Stimulated activated CD4-positive, alpha-beta T cell treated with anti-CD3 and anti-CD28 coated beads, Interleukin-15, amount 100 ng/mL, for 24 hours (primary cell): ENCODE measurements around the gene MPHOSPH9.

ENCODE experiments used
- DNase-seq: peaks from one replicate; pipeline ENCODE4 v3.0.0-alpha.2; 2020

Gene MPHOSPH9

DNA sequence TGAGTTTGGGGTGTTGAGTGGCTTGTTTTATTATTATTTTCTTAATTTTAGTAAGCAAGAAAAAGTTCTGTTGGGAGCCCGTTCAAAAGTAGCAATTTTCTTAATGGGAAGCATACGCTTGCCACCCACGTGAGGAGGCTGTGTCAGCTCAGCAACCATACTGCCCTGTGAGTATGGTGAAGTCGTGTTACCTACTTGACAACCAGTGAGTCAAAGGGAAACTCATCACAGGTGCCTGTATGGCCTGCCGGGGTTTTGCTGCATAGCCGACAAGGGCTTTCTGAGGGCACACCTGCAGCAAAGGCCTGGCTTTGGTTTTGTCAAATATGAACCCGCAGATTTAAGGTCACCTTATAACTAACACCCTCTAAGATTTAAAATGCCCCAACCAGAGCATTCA lies 113.1 kb downstream of the MPHOSPH9 start:
- DNase-seq, result peak; percentile 65

DNA sequence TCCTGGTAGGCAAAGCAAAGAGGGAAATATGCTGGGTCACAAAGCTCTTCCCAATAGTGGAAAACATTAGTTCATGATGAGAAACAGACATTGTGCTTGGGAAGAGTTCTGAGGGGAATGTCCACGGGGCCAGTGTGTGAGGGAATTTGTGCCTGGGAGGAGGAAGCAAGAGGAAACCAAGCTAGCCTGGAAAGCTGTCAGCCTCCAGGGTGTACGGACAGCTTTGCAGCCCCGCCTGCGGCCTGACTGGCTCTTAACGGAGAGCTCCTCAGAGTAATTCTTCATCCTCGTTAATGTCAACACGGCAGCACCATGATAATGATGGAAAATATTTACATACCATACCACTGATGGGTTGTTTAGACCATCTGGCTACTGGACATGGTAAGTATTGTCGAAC lies 114.4 kb downstream of the MPHOSPH9 start:
- DNase-seq, result no peak

DNA sequence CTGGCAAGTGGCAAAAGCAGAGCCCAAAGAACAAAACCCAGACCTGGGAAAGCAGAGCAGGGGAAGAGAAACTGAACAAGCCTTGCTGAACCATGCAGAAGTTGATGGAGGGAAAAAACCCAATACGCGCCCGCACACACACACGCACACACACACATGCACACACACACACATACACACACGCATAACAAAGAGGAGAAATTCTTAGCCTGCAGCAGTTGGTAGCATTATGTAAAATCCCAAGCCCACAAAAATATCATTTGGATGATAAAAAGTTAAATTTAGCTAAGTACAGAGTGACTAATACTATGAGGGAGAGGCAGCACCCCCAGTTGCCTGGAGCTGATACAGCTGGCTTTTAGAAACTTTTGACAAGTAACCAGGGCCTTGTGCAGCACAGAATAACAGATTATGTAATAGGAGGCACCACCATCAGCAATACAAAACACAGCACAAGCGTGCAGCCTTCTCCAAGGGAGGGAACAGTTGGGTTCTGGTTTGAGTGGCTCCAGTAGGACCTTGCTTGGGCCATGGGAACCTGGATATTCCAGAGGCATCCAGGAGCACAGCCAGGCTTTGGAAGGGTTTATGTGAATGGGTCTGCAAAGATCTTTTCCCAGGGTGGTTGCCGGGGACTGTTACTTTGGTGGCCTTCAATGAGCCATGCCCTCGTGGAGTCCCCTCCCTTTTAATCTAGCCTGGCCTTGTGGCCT lies 117.4 kb downstream of the MPHOSPH9 start:
- DNase-seq, result peak; percentile 16

DNA sequence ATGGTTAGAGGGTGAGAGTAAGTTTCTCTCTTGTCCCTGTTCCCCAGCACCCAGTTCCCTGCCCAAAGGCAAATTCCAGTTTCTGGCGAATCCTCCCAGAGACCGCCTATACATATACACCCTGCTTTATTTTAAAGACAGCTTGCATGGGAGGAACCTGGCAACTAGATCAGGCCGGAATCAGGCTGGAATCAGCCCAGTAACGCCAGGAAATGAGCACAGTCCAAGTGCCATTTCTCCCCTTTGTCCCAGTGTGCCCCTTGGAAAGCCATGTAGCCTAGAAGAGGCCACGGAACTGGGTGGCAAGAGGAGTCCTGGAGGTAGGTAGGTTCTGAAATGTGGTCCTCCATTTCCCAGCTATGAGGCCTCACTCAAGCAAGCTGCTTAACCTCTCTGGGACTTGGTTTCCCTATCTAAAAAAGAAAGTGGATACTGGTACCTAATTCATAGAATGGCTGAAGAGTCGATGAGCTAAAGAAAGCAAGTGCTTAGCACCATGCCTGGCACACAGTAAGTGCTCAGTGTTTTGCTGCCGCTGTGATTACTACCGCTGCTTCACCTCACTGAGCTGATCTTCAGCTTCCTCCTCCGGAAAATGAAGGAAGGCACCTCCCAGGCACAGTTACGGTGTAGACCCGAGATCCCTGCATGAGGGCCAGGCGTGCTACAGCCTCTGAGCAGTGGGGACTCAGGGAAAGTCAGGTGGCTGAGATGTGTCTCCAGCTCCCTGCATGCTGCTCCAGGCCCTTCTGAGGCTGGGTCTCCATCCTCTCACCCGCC lies 118.4 kb downstream of the MPHOSPH9 start:
- no peak for DNase-seq

DNA sequence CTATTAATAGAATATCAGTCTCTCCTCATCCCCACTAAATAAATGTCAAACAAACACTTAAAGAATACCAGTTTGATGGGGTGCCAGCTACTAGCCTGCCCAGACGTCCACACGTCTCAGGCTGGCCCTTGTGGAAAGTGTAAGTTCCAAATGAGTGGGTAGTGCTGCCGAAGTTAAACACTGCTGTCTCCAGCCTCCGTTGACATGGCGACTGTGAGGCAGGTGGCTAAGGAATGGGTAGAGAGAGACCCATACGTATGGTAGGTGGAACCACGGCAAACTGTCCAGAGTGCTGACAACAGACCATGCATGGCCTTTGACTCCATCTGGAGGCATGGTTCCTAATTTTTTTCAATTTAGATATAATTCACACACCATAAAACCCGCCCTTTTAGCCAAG lies 119.9 kb downstream of the MPHOSPH9 start:
- no peak for DNase-seq

DNA sequence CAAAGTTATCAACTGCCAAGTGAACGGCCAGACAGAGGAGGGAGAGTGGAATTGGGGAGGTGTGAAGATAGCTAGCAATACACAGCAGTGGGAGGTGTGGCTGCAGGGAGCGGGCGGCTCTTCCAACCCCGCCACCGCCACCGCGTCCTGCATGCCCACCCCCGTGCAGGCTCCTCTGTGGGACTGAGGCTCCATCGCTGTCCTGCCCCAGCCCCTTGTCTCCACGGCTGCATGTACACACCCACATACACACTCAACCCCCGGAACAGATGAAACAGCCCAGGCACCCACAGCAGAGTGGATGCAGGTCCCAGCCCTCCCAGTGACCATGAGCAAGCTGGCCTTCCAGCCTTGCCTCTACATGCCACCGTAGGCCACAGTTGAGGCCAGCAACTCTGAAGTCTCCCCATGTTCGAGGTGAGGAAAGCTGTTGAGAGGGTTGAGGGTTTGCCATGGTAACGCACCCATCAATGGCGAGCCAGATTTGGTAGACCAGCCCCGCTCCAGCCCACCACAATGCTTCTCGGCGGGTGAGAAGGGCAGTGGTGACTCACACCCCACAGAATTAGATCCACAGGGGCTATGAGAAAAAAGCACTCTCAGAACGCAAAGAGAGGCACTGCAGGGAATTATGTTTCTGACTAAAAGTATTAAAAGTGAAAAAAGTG lies 121.3 kb downstream of the MPHOSPH9 start:
- no peak for DNase-seq

DNA sequence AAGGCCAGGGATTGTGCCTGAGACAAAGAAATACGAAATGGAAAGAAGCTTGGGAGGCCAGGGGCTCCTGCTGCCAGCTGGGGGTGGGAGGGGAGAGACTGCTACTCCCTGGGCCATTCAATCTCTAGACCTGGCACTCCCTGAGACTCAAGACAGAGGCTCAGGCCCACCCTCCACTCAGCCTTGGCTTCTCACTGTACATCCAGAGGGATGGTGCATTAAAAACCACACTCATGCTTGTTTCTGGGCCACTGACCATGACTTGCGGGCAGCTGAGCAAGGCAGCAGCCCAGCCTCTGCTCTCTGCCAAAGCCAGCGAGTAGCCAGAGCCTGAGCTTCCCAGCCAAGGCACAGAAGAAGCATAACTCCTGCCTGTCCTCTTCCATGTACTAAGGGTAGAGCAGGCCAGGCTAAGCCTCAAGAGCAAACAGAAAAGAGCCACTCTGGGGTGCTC lies 123.6 kb downstream of the MPHOSPH9 start:
- DNase-seq, result no peak

DNA sequence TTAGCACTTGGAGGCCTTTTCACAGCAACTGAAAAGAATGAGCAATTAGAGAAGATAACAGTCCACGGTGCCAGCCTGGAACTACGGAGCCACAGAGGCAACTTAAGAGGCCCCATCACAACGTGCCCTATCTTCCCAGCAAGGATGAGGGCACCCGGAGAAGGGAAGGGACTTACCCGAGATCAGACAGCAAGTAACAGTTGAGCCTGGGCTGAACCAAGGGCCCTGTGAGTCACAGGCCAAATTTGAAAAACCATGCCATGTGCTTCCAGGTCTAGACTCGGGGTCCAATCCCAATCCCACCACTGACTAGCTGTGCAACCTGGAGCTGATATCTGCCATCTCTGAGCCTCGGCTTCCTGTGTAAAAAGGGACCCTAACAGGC lies 124.3 kb downstream of the MPHOSPH9 start:
- DNase-seq, result no peak

DNA sequence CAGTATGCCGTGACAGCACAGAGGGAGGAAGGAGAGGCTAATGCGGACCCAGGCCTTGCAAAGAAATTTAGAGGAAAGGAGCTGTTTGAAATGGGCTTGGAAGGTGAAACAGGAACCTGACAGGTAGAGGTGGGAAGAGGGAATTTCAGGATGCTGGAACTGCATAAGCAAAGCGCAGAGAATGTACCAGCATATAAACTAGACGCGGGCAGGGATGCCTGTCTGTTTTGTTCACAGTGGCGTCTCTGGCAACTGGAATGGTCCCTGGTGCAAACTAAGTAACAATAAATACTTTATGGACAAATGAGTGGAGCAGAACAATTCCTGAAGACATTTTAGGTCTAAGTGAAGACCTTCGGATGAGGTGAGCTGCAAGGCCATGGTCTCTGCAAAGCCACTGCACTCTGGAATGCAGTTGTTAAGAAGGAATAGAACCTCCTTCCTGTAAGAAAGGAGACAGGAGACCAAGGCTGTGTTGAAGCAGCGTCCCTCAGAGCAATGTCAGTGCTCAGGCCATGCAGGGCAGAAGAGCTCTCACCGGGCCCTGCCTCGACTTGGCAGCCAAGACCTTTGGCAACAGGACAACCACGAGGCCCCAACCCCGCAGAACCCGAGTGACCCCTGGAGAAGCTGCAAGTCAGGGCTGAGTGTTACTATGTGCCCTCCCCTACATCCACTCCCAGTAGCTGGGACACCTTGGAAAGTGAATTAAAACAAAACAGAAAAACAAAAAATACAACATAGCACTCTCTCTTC lies 124.8 kb downstream of the MPHOSPH9 start:
- DNase-seq, result no peak

DNA sequence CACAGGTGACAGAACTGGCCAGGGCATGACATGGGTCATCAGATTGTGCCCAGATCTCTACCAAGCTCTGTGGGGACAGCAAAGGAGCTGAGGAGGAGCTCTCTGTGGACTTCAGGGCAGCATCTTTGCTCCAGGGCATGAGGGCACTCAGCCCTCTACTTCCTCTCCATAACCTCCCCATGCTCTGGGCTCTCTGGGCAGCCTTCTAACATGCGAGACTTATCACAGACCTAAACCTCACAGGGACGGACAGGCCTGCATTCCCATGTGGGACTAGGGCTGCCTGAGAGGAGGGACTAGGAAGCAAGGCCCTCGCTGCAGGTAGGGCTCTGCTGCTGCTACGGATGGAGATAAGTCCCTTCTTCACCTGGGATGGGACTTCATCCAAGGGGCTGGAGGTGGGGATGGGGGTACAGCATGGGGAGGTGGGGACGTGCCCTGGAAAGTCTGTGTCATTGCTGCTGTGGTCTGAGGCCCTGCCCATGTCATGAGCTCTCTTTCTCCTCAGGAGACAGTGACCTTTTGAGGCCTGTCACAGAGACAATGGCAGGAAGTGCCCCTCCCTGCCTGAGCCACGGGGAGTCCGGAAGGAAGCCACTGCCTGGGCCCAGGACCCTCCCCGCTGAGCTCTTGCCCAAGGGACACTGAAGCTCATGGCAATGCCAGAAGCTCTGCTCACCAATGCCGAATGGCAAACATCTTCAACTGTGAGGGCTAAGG lies 126.1 kb downstream of the MPHOSPH9 start:
- DNase-seq, result peak; percentile 72

DNA sequence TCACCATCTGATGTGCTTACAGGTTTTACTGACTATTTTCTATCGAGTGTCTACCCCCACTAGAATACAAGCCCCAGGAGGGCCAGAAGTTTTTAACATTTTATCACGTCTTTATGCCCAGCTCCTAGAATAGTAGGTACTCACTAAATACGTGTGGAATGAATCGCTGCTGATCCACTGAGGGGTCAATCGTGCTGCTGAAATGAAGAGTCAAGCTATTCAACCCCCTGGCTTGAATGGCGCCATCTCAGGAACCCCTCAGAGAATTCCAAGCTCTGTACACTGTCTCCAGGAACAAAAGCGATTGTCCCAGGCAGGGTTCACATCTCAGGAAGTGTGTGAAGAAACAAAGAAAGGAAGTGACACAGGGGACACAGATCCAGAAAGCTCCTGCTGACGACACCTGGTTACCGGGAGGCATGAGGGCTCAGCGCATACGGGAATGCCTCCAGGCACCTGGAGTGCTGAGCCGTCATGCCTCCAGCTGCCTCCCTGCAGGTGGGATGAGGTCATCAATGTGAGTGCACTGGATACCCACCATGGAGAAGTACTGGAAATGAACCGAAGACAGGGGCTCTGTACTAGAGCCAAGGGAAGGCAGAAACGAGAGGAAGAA lies 127.6 kb downstream of the MPHOSPH9 start:
- DNase-seq, result no peak

DNA sequence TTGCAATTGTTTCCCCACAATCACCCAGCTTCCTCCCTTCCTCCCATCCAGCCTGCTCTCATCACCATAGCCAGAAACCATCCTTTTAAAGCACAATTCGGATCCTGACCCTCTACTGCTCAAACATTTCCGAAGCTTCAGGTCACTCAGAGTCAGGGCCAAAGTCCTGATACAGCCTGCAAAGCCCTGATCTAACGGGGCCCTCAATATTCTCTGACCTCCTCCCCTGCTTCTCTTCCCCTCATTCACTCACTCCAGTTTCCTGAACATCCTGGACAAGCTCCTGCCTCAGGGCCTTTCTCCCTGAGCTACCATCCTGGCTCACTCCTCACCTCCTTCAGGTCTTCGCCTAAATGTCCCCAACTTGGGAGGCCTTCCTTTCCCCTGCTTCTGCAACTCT lies 128.1 kb downstream of the MPHOSPH9 start:
- no peak for DNase-seq
